HCT116 (cell line): ENCODE data around the gene ECI2. TPM values are rescaled to one million over a fixed set of nuclear protein-coding genes. Genes with fewer than 3 reads are reported as not detected.
"Not testable (repeated sequence)": the region's sequence is repeated elsewhere in the genome, so short reads cannot be mapped to it uniquely, and the experiment has no call there.

Experiments used
- ATAC-seq: fragments of 200-7000 bp; cut with Tn5 transposase; 2 replicates; pipeline ENCODE4 v1.9.1; 2020; ENCODE audit warnings: mild to moderate bottlenecking, moderate library complexity
- BruUV-seq: library from RNA; stranded (reverse); fragments of 400-500 nt; replicated peaks from 2 replicates; lab custom pipeline; 2021; lab: Mats Ljungman, UMichigan
- CTCF ChIA-PET: fragments of 300-600 bp; sonication (Branson Sonifier 250); formaldehyde crosslinking; loops from one replicate; lab custom pipeline; 2021; ENCODE audit warnings: antibody characterized with exemption; lab: Charles Lee
- POLR2A ChIA-PET: fragments of 300-600, 350-600 bp; sonication (Branson Sonifier 250); formaldehyde crosslinking; loops from one replicate; lab custom pipeline; 2021; ENCODE audit warnings: antibody characterized with exemption; lab: Charles Lee
- RAD21 ChIA-PET, 2 experiments: fragments of 300-600 bp; sonication (Branson Sonifier 250); formaldehyde crosslinking; loops; one replicate each; lab custom pipeline; 2023; ENCODE audit warnings: low total read pairs in 2 of 2; ENCODE audit not compliant: uncharacterized antibody in 2 of 2, unreplicated experiment in 2 of 2, low non-redundant PET in 1 of 2; lab: Charles Lee
- DNase-seq: peaks from one replicate; pipeline ENCODE4 v3.0.0-alpha.2; 2010; ENCODE audit warnings: low read depth, low spot score
- H2AFZ ChIP-seq: fragments of 200-600 bp; shearing (Covaris generic), sonication (generic); 2 replicates; pipeline ENCODE4 v1.6.1; 2017; ENCODE audit warnings: low read depth, mixed run types, mixed read lengths, antibody characterized with exemption, low read length; ENCODE audit not compliant: poor library complexity, severe bottlenecking
- H3K27ac ChIP-seq: 2 replicates; pipeline ENCODE4 v1.5.1; 2012; ENCODE audit warnings: low read depth, low read length
- H3K27me3 ChIP-seq: fragments of 200-600 bp; sonication (generic); 2 replicates; pipeline ENCODE4 v1.6.1; 2016; ENCODE audit warnings: mixed run types, low read length, mixed read lengths; ENCODE audit not compliant: insufficient read depth
- H3K36me3 ChIP-seq, 2 experiments: fragments of 200-500 bp in 1 of 2; fragments of 200-600 bp in 1 of 2; sonication (Bioruptor generic) in 1 of 2; sonication (generic) in 1 of 2; 2 replicates each; pipeline versions ENCODE4 v1.5.1 to v1.6.1; 2014 to 2016; ENCODE audit warnings: low read length in 2 of 2, inconsistent platforms in 1 of 2, mixed read lengths in 1 of 2, mixed run types in 1 of 2; ENCODE audit not compliant: insufficient read depth in 2 of 2, control insufficient read depth in 1 of 2
- H3K4me1 ChIP-seq, 2 experiments: fragments of 200-600 bp in 1 of 2; sonication (generic) in 1 of 2; 2 replicates each; pipeline versions ENCODE4 v1.5.1 to v1.6.1; 2012 to 2017; ENCODE audit warnings: low read length in 2 of 2, inconsistent platforms in 1 of 2, mild to moderate bottlenecking in 1 of 2, mixed read lengths in 1 of 2, mixed run types in 1 of 2, moderate library complexity in 1 of 2; ENCODE audit not compliant: insufficient read depth in 2 of 2, control insufficient read depth in 1 of 2
- H3K4me2 ChIP-seq: fragments of 200-600 bp; sonication (generic); 2 replicates; pipeline ENCODE4 v1.6.1; 2017; ENCODE audit warnings: mixed run types, low read length, mixed read lengths
- H3K4me3 ChIP-seq, 2 experiments: fragments of 200-600 bp in 1 of 2; sonication (generic) in 1 of 2; replicated peaks in 1 of 2; 2 replicates each; pipeline ENCODE4 v1.5.1; 2011 to 2016; ENCODE audit warnings: low read length in 2 of 2, control low read depth in 1 of 2, low read depth in 1 of 2, mild to moderate bottlenecking in 1 of 2, mixed read lengths in 1 of 2, mixed run types in 1 of 2
- H3K79me2 ChIP-seq: fragments of 200-600 bp; sonication (generic); 2 replicates; pipeline ENCODE4 v1.6.1; 2017; ENCODE audit warnings: mild to moderate bottlenecking, mixed run types, low read length, moderate library complexity, mixed read lengths; ENCODE audit not compliant: insufficient read depth
- H3K9ac ChIP-seq: fragments of 200-600 bp; sonication (generic); 2 replicates; pipeline ENCODE4 v1.6.1; 2016; ENCODE audit warnings: low read length, mixed read lengths
- H3K9me2 ChIP-seq: fragments of 200-600 bp; sonication (generic), shearing (Covaris generic); 2 replicates; pipeline ENCODE4 v1.6.1; 2017; ENCODE audit warnings: mixed run types, mild to moderate bottlenecking, moderate library complexity; ENCODE audit not compliant: insufficient read depth
- H3K9me3 ChIP-seq, 2 experiments: fragments of 200-500 bp in 1 of 2; fragments of 200-600 bp in 1 of 2; sonication (Bioruptor generic) in 1 of 2; sonication (generic) in 1 of 2; 2 replicates each; pipeline ENCODE4 v1.6.1; 2014 to 2017; ENCODE audit warnings: low read length in 2 of 2, mixed read lengths in 2 of 2, inconsistent platforms in 1 of 2, low read depth in 1 of 2, mild to moderate bottlenecking in 1 of 2, mixed run types in 1 of 2, moderate library complexity in 1 of 2; ENCODE audit not compliant: control insufficient read depth in 1 of 2, insufficient read depth in 1 of 2
- H4K20me1 ChIP-seq: fragments of 200-600 bp; sonication (generic), shearing (Covaris generic); 2 replicates; pipeline ENCODE4 v1.6.1; 2017; ENCODE audit warnings: mixed run types, mild to moderate bottlenecking, moderate library complexity; ENCODE audit not compliant: insufficient read depth
- EZH2phosphoT487 ChIP-seq: fragments of 200-600 bp; IDR thresholded peaks from 2 replicates; pipeline ENCODE4 v1.6.1; 2018; ENCODE audit warnings: antibody characterized with exemption, borderline replicate concordance
- MAX ChIP-seq: IDR thresholded peaks from 2 replicates; pipeline ENCODE4 v1.6.1; 2012
- TCF7L2 ChIP-seq: IDR thresholded peaks from 2 replicates; pipeline ENCODE4 v1.7.0; 2011; ENCODE audit warnings: borderline replicate concordance, inconsistent platforms; ENCODE audit not compliant: insufficient read depth, insufficient read length; ENCODE audit errors: extremely low read depth
- intact Hi-C: fragments of 100-400 bp; cut with micrococcal nuclease; formaldehyde crosslinking; loops from 2 replicates; pipeline ENCODE4 v1.10.0; 2022
- total RNA-seq: library from RNA; stranded (reverse); gene quantifications from one replicate; pipeline ENCODE4 v1.2.1, GENCODE V29; 2021; ENCODE audit not compliant: unreplicated experiment
- TF ChIP-seq, protein P1 (sequence below), 3 experiments: fragments of 200-600 bp in 1 of 3; sonication (generic) in 1 of 3; IDR thresholded peaks in 2 of 3; conservative IDR thresholded peaks in 1 of 3; 2 replicates each; pipeline ENCODE4 v1.5.1; 2012 to 2017; ENCODE audit warnings: low read depth in 2 of 3, low read length in 2 of 3, antibody characterized with exemption in 1 of 3, borderline replicate concordance in 1 of 3, control low read depth in 1 of 3, mild to moderate bottlenecking in 1 of 3, mixed read lengths in 1 of 3, mixed run types in 1 of 3, moderate library complexity in 1 of 3; ENCODE audit not compliant: insufficient read depth in 1 of 3

ECI2 gene
- total RNA-seq, 1 experiment from 2014 or later: 56.8 TPM

DNA sequence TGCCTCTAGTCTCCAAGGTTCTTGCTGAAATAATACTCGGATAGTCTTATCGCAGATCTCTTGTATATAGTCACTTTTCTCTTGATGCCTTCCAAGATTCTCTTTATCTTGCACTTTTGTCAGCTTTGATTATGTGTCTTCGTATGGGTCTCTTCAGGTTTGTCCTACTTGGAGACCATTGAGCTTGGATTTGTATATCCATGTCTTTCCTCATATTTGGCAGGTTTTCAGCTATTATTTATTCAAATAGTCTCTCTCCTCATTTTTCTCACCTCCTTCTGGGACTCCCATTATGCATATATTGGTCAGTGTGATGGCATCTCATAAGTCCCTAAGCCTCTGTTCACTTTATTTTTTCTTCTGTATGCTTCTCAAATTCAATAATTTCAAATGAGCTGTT lies 23.0 kb downstream of the ECI2 start:
- Histone ChIP-seq H3K4me1 (no peaks in the 10 kb centered on the region), H3K9me2 (no peaks in the 10 kb centered on the region), H3K9me3 (no peaks in the 10 kb centered on the region; a peak in 1 of 4 replicates), H2AFZ (no peak overlapping the region), H3K79me2 (no peaks in the 10 kb centered on the region), H3K9ac (no peak overlapping the region), H3K4me2 (no peak overlapping the region), H4K20me1 (no peaks in the 10 kb centered on the region), H3K27me3 (no peaks in the 10 kb centered on the region), H3K27ac (no peak overlapping the region)
- no TSS peak for BruUV-seq
- ChIA-PET RAD21 (no interaction called here), CTCF (interaction anchor here (1.1 kb wide), 1 partner anchor 44 kb away, joined by 4 read pairs; no protein-coding TSS in a partner anchor), POLR2A (no interaction called here)
- no peak for ATAC-seq
- intact Hi-C loops: no loop called here
- TF ChIP-seq, protein P1, sequence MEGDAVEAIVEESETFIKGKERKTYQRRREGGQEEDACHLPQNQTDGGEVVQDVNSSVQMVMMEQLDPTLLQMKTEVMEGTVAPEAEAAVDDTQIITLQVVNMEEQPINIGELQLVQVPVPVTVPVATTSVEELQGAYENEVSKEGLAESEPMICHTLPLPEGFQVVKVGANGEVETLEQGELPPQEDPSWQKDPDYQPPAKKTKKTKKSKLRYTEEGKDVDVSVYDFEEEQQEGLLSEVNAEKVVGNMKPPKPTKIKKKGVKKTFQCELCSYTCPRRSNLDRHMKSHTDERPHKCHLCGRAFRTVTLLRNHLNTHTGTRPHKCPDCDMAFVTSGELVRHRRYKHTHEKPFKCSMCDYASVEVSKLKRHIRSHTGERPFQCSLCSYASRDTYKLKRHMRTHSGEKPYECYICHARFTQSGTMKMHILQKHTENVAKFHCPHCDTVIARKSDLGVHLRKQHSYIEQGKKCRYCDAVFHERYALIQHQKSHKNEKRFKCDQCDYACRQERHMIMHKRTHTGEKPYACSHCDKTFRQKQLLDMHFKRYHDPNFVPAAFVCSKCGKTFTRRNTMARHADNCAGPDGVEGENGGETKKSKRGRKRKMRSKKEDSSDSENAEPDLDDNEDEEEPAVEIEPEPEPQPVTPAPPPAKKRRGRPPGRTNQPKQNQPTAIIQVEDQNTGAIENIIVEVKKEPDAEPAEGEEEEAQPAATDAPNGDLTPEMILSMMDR (IDR thresholded peaks at IDR 0.05 in 2 of 3, conservative IDR thresholded peaks at IDR 0.05 in 1 of 3; ENCODE audit: borderline replicate concordance in 1 of 3, insufficient read depth in 1 of 3, low read depth in 2 of 3, low read length in 2 of 3): no peak
- TF ChIP-seq MAX (no peak), TCF7L2 (no peak), EZH2phosphoT487 (no peak)
- TF ChIP-seq, all 23 proteins: peak for 0
- Histone ChIP-seq H3K4me3 (no peak overlapping the region), H3K36me3 (peaks cover 5 to 13% of the 10 kb centered on the region in 2 experiments; a peak in 3 of 4 replicates)
- DNase-seq: no peak

- H3K79me2 ChIP-seq, H3K27me3 ChIP-seq, H3K9me2 ChIP-seq, H3K9me3 ChIP-seq, BruUV-seq, H3K9ac ChIP-seq, ATAC-seq, H3K36me3 ChIP-seq, DNase-seq, intact Hi-C loops, H2AFZ ChIP-seq, H3K4me3 ChIP-seq, H3K4me1 ChIP-seq, H3K4me2 ChIP-seq, H3K27ac ChIP-seq, RAD21 ChIA-PET, CTCF ChIA-PET, H4K20me1 ChIP-seq, POLR2A ChIA-PET: not testable (repeated sequence)
Measured at GRCh38 chr6:4109363-4109815, 26.0 kb downstream of the ECI2 start.
